Calu3 (cell line): Measurements from ENCODE around the gene TNFRSF12A. TPM values are rescaled to one million over a fixed set of nuclear protein-coding genes. Genes with fewer than 3 reads are reported as not detected.
A peak's percentile ranks its signal among the peaks of the same experiment; 100 is the strongest.

Source experiments
- BruUV-seq: library from RNA; stranded (reverse); fragments of 400-500 nt; replicated peaks from 2 replicates; lab custom pipeline; 2021; lab: Mats Ljungman, UMichigan
- CTCF ChIA-PET: fragments of 300-600 bp; sonication (Branson Sonifier 250); formaldehyde crosslinking; loops from one replicate; lab custom pipeline; 2022; ENCODE audit warnings: antibody characterized with exemption; lab: Charles Lee
- DNase-seq: peaks from one replicate; pipeline ENCODE4 v3.0.0; 2022
- H3K27ac Mint-ChIP-seq: one replicate; pipeline ENCODE4 v1.8.0; 2022; ENCODE audit warnings: mixed read lengths; ENCODE audit not compliant: unreplicated experiment
- H3K27me3 Mint-ChIP-seq: one replicate; pipeline ENCODE4 v1.8.0; 2022; ENCODE audit warnings: mixed read lengths; ENCODE audit not compliant: unreplicated experiment
- H3K36me3 Mint-ChIP-seq: one replicate; pipeline ENCODE4 v1.8.0; 2022; ENCODE audit warnings: mild to moderate bottlenecking, moderate library complexity, mixed read lengths; ENCODE audit not compliant: insufficient read depth, unreplicated experiment
- H3K4me1 Mint-ChIP-seq: one replicate; pipeline ENCODE4 v1.8.0; 2022; ENCODE audit warnings: mild to moderate bottlenecking, low read depth, mixed read lengths; ENCODE audit not compliant: unreplicated experiment
- H3K4me3 Mint-ChIP-seq: one replicate; pipeline ENCODE4 v1.8.0; 2022; ENCODE audit warnings: mild to moderate bottlenecking, low read depth, moderate library complexity, mixed read lengths; ENCODE audit not compliant: unreplicated experiment
- H3K9me3 Mint-ChIP-seq: one replicate; pipeline ENCODE4 v1.8.0; 2022; ENCODE audit warnings: low read depth, mixed read lengths; ENCODE audit not compliant: unreplicated experiment
- CTCF ChIP-seq: fragments of 200-600 bp; IDR thresholded peaks from one replicate; pipeline ENCODE4 v1.8.0; 2022; ENCODE audit warnings: antibody characterized with exemption; ENCODE audit not compliant: unreplicated experiment
- intact Hi-C: fragments of 100-400 bp; cut with micrococcal nuclease; formaldehyde crosslinking; loops from one replicate; pipeline ENCODE4 v1.10.0; 2022; ENCODE audit not compliant: unreplicated experiment
- total RNA-seq: library from RNA; stranded (reverse); gene quantifications from 2 replicates; pipeline ENCODE4 v1.2.3, GENCODE V29; 2022

The TNFRSF12A gene
- total RNA-seq, 1 experiment from 2014 or later, result 478 TPM

- Mint-ChIP-seq H3K27me3 (no peaks in the 10 kb centered on the region), H3K4me1 (peaks cover 48% of the 10 kb centered on the region), H3K4me3 (peak within 1 kb of the TSS; percentile 60), H3K36me3 (peaks cover 63% of the 10 kb centered on the region), H3K27ac (peak within 1 kb of the TSS; percentile 79), H3K9me3 (no peaks in the 10 kb centered on the region)
- BruUV-seq, result no TSS peak
- intact Hi-C loops, result no loop called here
- DNase-seq, result peak; percentile 73
- CTCF ChIA-PET, result interaction anchor here (0.9 to 1.2 kb wide), 4 partner anchors 8 to 19 kb away, joined by 3 to 9 read pairs (median 4); no protein-coding TSS in a partner anchor
- TF ChIP-seq CTCF, result no peak
Observed at GRCh38 chr16:3012828-3013420, 7.2 kb upstream of the TNFRSF12A start, which contains the start of gene CLDN9. CLDN9 (plus strand) TSS chr16:3012923; CDS start chr16:3013363, 440 bp downstream.

GRCh38 chr16:3013491-3013951 is 6.6 kb upstream of the TNFRSF12A start:
- peak overlapping the region; percentile 79 for H3K27ac Mint-ChIP-seq
- BruUV-seq, result no TSS peak
- peak; percentile 49 for TF ChIP-seq CTCF
- peaks cover 42% of the 10 kb centered on the region for H3K4me1 Mint-ChIP-seq
- H3K36me3 Mint-ChIP-seq, result peaks cover 61% of the 10 kb centered on the region
- no peaks in the 10 kb centered on the region for H3K9me3 Mint-ChIP-seq
- peak overlapping the region; percentile 60 for H3K4me3 Mint-ChIP-seq
- CTCF ChIA-PET, result interaction anchor here (1.2 kb wide), 1 partner anchor 18 kb away, joined by 5 read pairs; no protein-coding TSS in a partner anchor
- intact Hi-C loops, result no loop called here
- no peaks in the 10 kb centered on the region for H3K27me3 Mint-ChIP-seq
- DNase-seq, result no peak

- no TSS peak for BruUV-seq
- Mint-ChIP-seq H3K36me3 (peaks cover 55% of the 10 kb centered on the region), H3K27ac (peak overlapping the region; percentile 48), H3K9me3 (no peaks in the 10 kb centered on the region), H3K4me1 (peaks cover 39% of the 10 kb centered on the region), H3K4me3 (no peak overlapping the region), H3K27me3 (no peaks in the 10 kb centered on the region)
- no peak for DNase-seq
- no peak for TF ChIP-seq CTCF
- CTCF ChIA-PET, result no interaction called here
- intact Hi-C loops, result no loop called here
Observed at GRCh38 chr16:3013998-3014690, 6.0 kb upstream of the TNFRSF12A start.

GRCh38 chr16:3014971-3015370 is 5.2 kb upstream of the TNFRSF12A start:
- intact Hi-C loops, result no loop called here
- peaks cover 51% of the 10 kb centered on the region for H3K36me3 Mint-ChIP-seq
- H3K27ac Mint-ChIP-seq, result no peak overlapping the region
- no peak overlapping the region for H3K4me3 Mint-ChIP-seq
- H3K4me1 Mint-ChIP-seq, result peaks cover 43% of the 10 kb centered on the region
- BruUV-seq, result no TSS peak
- no peaks in the 10 kb centered on the region for H3K9me3 Mint-ChIP-seq
- TF ChIP-seq CTCF, result no peak
- H3K27me3 Mint-ChIP-seq, result no peaks in the 10 kb centered on the region
- no peak for DNase-seq
- CTCF ChIA-PET, result no interaction called here
